Upper lobe of left lung (tissue), 6 donors: ENCODE data around the gene SLC6A13. TPM values are rescaled to one million over a fixed set of nuclear protein-coding genes. Genes with fewer than 3 reads are reported as not detected.

ENCODE experiments used
- ATAC-seq, 2 donors: fragments of 200-7000 bp; cut with Tn5 transposase; one replicate each; pipeline ENCODE4 v1.9.1; 2022; ENCODE audit warnings: mild to moderate bottlenecking in 2 of 2, moderate library complexity in 2 of 2; ENCODE audit not compliant: low FRiP score in 2 of 2
- DNase-seq, 2 donors: peaks; one replicate each; pipeline ENCODE4 v3.0.0-alpha.2; 2019 to 2020
- H3K27ac ChIP-seq, 4 donors: fragments of 200-600 bp; sonication (generic); one replicate each; pipeline ENCODE4 v1.5.1; 2016 to 2019
- H3K27me3 ChIP-seq, 4 donors: fragments of 200-600 bp; sonication (generic); one replicate each; pipeline ENCODE4 v1.5.1; 2017 to 2019
- H3K36me3 ChIP-seq, 4 donors: fragments of 200-600 bp; sonication (generic); one replicate each; pipeline ENCODE4 v1.5.1; 2016 to 2019
- H3K4me1 ChIP-seq, 4 donors: fragments of 200-600 bp; sonication (generic); one replicate each; pipeline ENCODE4 v1.5.1; 2018 to 2019
- H3K4me3 ChIP-seq, 4 donors: fragments of 200-600 bp; sonication (generic); one replicate each; pipeline ENCODE4 v1.5.1; 2017 to 2019; ENCODE audit warnings: mild to moderate bottlenecking in 2 of 4, moderate library complexity in 1 of 4
- H3K9me3 ChIP-seq, 4 donors: fragments of 200-600 bp; sonication (generic); one replicate each; pipeline ENCODE4 v1.5.1; 2018 to 2019
- EP300 ChIP-seq, 4 donors: sonication (generic); formaldehyde crosslinking; IDR thresholded peaks; one replicate each; pipeline ENCODE4 v1.5.1; 2017; ENCODE audit warnings: antibody characterized with exemption in 4 of 4, control low read depth in 2 of 4
- POLR2A ChIP-seq, 4 donors: fragments of 450-650 bp; IDR thresholded peaks; one replicate each; pipeline ENCODE4 v1.5.1; 2016 to 2017; ENCODE audit warnings: antibody characterized with exemption in 4 of 4, mild to moderate bottlenecking in 2 of 4
- POLR2AphosphoS5 ChIP-seq, 2 donors: sonication (generic); formaldehyde crosslinking; IDR thresholded peaks; one replicate each; pipeline ENCODE4 v1.5.1; 2017; ENCODE audit warnings: antibody characterized with exemption in 2 of 2
- WGBS, 2 donors: methylation state at CpG; one replicate each; pipeline ENCODE4 v1.1.5; 2017 to 2018; 5-methylcytosine and 5-hydroxymethylcytosine counted together
- total RNA-seq, 6 donors: library from RNA; depleted of rRNA in 4 of 6; stranded (reverse); fragments of >200 nt in 4 of 6; gene quantifications; one replicate each; pipeline versions ENCODE4 v1.1.0 to v1.2.1, GENCODE V29; 2016 to 2021
- TF ChIP-seq, protein P1 (sequence below), 6 experiments: fragments of 450-650 bp in 4 of 6; fragments of 200-600 bp in 2 of 6; sonication (generic) in 2 of 6; IDR thresholded peaks; one replicate each; pipeline ENCODE4 v1.5.1; 2016 to 2019; ENCODE audit warnings: antibody characterized with exemption in 6 of 6
- donor health status: DM: no; HTN: no; CAD: no; lungs with moderate emphysema.
- donor health status: DM: no; HTN: yes; CAD: no; lungs with severe emphysema.

The SLC6A13 gene
- total RNA-seq, 6 donors from 2014 or later: 1.6 to 2.3 (median 2.0) TPM; not detected in 1

DNA sequence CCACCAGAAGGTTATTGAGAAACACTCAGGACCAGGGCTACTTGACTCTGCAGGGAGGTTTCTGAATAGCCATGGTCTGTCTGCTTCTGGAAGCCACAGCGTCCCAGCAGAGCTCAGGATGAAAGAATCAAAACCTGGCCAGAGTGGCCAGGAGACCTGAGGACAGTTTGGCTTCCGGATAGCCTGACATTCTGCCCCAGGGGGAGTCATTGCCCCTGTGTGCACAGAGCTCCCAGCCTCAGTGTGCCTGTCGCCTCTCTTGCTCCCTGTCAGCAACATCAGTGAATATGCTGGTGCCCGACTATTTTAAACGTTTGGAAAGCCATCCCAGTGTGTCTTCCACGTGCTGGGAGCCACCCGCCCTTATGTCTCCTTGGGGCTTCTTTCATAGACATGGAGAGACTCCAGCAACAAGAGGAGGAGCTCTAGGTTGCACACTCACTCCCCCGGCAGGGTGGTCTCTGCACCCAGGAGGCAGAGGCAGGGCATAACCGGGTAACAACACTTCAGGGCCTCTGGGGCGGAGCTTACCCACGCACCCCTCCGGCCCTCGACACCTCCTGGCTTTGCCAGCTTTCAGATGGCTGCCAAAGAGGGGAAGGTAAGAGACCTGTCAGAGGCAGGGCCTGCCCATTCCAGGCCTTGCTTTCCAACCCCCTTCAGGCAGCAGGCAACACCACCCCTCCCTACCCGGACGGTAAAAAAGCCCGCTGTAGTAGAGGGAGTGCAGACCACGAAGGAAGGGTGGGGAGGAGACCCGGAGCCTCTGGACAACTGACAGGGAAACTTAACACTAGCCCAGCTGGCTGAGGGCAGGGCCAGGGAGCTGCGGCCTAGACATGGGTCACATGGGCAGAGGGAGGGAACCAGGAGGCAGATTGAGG lies 29.7 kb downstream of the SLC6A13 start:
- Histone ChIP-seq H3K27ac (no peak overlapping the region), H3K4me1 (no peaks in the 10 kb centered on the region), H3K36me3 (no peaks in the 10 kb centered on the region), H3K27me3 (no peaks in the 10 kb centered on the region), H3K9me3 (peaks cover 0 to 23% (median 7%) of the 10 kb centered on the region in 4 donors), H3K4me3 (no peak overlapping the region)
- 45 to 51% methylated on average over 12 to 19 of the region's 19 CpGs for WGBS, 2 donors
- TF ChIP-seq POLR2A (IDR thresholded peaks at IDR 0.05) (no peak), EP300 (IDR thresholded peaks at IDR 0.05) (no peak), POLR2AphosphoS5 (IDR thresholded peaks at IDR 0.05) (no peak)
- TF ChIP-seq, protein P1, sequence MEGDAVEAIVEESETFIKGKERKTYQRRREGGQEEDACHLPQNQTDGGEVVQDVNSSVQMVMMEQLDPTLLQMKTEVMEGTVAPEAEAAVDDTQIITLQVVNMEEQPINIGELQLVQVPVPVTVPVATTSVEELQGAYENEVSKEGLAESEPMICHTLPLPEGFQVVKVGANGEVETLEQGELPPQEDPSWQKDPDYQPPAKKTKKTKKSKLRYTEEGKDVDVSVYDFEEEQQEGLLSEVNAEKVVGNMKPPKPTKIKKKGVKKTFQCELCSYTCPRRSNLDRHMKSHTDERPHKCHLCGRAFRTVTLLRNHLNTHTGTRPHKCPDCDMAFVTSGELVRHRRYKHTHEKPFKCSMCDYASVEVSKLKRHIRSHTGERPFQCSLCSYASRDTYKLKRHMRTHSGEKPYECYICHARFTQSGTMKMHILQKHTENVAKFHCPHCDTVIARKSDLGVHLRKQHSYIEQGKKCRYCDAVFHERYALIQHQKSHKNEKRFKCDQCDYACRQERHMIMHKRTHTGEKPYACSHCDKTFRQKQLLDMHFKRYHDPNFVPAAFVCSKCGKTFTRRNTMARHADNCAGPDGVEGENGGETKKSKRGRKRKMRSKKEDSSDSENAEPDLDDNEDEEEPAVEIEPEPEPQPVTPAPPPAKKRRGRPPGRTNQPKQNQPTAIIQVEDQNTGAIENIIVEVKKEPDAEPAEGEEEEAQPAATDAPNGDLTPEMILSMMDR (IDR thresholded peaks at IDR 0.05): no peak
- no peak for DNase-seq
- ATAC-seq: peak in 1 of 2 donors; percentile 47

DNA sequence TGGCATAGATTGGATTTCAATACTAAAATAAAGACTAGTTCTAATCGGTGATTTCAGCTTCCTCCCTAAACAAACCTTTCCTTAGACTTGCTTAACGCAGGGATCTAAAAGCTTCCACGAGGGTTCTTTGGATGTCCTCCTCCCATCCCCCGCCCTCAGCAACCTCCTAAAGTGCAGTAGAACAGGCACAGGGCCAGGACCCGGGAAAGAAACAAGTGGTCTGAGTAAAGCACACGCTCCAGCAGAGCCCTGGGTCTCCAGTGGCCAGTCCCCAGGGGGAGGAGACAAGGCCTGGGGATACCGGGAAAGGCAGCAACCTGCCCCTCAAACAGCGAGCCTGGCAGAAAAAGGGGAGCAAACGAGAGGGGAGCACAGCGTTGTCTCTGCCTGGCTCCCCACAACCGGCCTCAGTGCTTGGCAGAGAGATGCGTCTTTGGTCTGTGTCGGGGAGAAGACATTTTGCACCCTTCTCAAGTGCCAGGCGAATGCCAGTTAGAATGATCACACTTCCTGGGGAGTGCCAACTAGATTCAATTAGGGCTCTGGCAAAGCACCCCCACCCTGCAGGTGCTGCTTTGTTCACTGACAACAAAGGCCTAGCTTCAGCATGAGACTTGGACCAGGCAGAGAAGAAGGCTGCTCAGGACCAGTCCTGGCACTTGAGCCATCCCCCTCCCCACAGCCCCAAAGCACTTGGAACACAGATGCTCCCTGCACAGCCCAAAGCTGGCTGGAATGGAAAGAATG lies 31.5 kb downstream of the SLC6A13 start:
- Histone ChIP-seq H3K4me3 (no peak overlapping the region), H3K36me3 (no peaks in the 10 kb centered on the region), H3K27ac (no peak overlapping the region), H3K27me3 (no peaks in the 10 kb centered on the region), H3K9me3 (peaks cover 0 to 11% (median 5%) of the 10 kb centered on the region in 4 donors), H3K4me1 (no peaks in the 10 kb centered on the region)
- ATAC-seq: no peak
- TF ChIP-seq EP300 (IDR thresholded peaks at IDR 0.05): no peak
- TF ChIP-seq, protein P1 (IDR thresholded peaks at IDR 0.05): no peak
- TF ChIP-seq POLR2AphosphoS5 (IDR thresholded peaks at IDR 0.05): no peak
- no peak for TF ChIP-seq POLR2A (IDR thresholded peaks at IDR 0.05)
- no peak for DNase-seq
- WGBS, 2 donors: 54 to 60% methylated on average over 14 of the region's 14 CpGs

DNA sequence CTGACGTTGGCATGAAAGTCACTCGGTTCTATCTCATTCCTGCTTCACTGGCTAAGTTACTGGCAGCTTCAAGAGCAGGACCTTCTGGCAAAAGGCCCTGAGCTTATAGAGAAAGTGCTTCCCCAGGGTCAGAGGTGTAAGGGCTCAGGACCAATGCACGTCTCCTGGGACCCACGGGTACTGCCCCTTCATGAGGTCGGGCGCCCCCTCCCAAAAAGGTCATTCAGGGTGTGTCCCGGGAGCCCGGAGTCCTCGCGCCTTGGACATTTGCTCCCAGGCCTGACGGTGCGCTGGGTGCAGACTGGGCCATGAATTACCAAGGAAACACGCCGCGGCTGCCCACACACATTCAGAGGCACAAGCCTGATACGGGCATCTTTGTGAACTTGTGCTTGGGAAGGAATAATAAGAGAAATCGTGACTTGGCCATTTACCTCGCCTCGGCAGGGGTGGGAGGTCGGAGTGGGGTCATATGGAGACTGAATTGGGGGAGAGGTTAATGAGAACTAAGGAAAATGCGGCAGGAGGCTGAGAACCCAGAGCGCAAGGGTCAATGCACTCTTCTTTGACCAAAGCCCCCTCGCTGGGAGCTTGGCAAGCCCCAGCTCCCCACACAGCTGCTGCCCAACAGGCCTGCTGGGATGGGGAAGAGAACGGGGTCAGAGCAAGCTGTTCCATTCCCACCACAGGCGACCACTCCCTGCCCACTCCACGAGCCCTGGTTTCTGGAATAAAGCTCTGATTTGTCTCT lies 33.0 kb downstream of the SLC6A13 start:
- ATAC-seq: no peak
- TF ChIP-seq, protein P1 (IDR thresholded peaks at IDR 0.05): no peak
- TF ChIP-seq EP300 (IDR thresholded peaks at IDR 0.05) (no peak), POLR2A (IDR thresholded peaks at IDR 0.05) (no peak), POLR2AphosphoS5 (IDR thresholded peaks at IDR 0.05) (no peak)
- H3K4me3 ChIP-seq: no peak overlapping the region
- no peaks in the 10 kb centered on the region for H3K27me3 ChIP-seq
- no peak overlapping the region for H3K27ac ChIP-seq
- no peaks in the 10 kb centered on the region for H3K4me1 ChIP-seq
- H3K36me3 ChIP-seq: no peaks in the 10 kb centered on the region
- no peak for DNase-seq
- WGBS, 2 donors: 72 to 80% methylated on average over 16 to 26 of the region's 26 CpGs
- peaks cover 0 to under 1% (median 0%) of the 10 kb centered on the region in 4 donors for H3K9me3 ChIP-seq

DNA sequence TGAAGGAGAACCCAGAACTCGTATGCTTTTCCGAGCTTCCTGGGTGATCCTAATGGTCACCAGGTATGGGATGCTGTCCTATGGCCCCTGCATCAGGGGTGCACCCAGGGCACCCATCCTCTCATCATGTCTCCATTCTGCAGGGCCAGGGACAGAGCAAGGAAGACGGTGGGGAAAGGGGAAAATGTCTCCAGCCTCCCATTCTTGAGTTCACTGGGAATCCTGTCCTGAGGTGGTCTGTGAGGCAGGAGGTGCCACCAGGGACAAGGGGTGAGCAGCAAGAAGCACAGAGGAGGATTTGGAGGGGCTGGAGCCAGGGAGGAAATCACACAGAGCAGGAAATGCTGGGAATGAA lies 33.8 kb downstream of the SLC6A13 start:
- Histone ChIP-seq H3K4me3 (no peak overlapping the region), H3K36me3 (no peaks in the 10 kb centered on the region), H3K27me3 (no peaks in the 10 kb centered on the region), H3K27ac (no peak overlapping the region), H3K4me1 (no peaks in the 10 kb centered on the region), H3K9me3 (no peaks in the 10 kb centered on the region)
- TF ChIP-seq EP300 (IDR thresholded peaks at IDR 0.05) (no peak), POLR2AphosphoS5 (IDR thresholded peaks at IDR 0.05) (no peak)
- DNase-seq: no peak
- 81 to 92% methylated on average over 3 of the region's 3 CpGs for WGBS, 2 donors
- no peak for ATAC-seq
